Endothelial cell of hepatic sinusoid (primary cell): ENCODE results near the gene MYT1.

ENCODE experiments used
- in situ Hi-C: cut with HindIII; loops from 2 replicates; pipeline ENCODE4 v1.10.0; 2017; ENCODE audit warnings: low sequenced_read_pairs

The MYT1 gene

GRCh38 chr20:64240243-64241015 lies 76.2 kb downstream of the MYT1 start:
- in situ Hi-C loops = no loop called here

GRCh38 chr20:64241061-64241460 lies 76.8 kb downstream of the MYT1 start:
- in situ Hi-C loops = no loop called here

- in situ Hi-C loops = no loop called here
These were observed 77.9 kb downstream of the MYT1 start for GRCh38 chr20:64242003-64242796.

- in situ Hi-C loops = no loop called here
These were observed 78.7 kb downstream of the MYT1 start for GRCh38 chr20:64242797-64243475.

GRCh38 chr20:64244281-64244805 lies 80.1 kb downstream of the MYT1 start:
- in situ Hi-C loops = no loop called here

GRCh38 chr20:64244870-64245603 lies 80.8 kb downstream of the MYT1 start:
- in situ Hi-C loops = no loop called here

GRCh38 chr20:64245746-64246595 lies 81.7 kb downstream of the MYT1 start:
- in situ Hi-C loops = no loop called here

GRCh38 chr20:64246616-64247306 lies 82.5 kb downstream of the MYT1 start:
- in situ Hi-C loops = no loop called here

GRCh38 chr20:64247307-64247618 lies 83.0 kb downstream of the MYT1 start:
- in situ Hi-C loops = no loop called here

- in situ Hi-C loops = no loop called here
These were observed 84.0 kb downstream of the MYT1 start for GRCh38 chr20:64247970-64248841.

- in situ Hi-C loops = no loop called here
These were observed 85.8 kb downstream of the MYT1 start for GRCh38 chr20:64250027-64250426.

- in situ Hi-C loops = no loop called here
These were observed 88.7 kb downstream of the MYT1 start for GRCh38 chr20:64253000-64253383.

GRCh38 chr20:64253443-64253842 lies 89.2 kb downstream of the MYT1 start:
- in situ Hi-C loops = no loop called here

GRCh38 chr20:64254156-64254555 lies 89.9 kb downstream of the MYT1 start:
- in situ Hi-C loops = no loop called here

- in situ Hi-C loops = no loop called here
These were observed 90.5 kb downstream of the MYT1 start for GRCh38 chr20:64254571-64255360.

GRCh38 chr20:64255361-64256281 lies 91.4 kb downstream of the MYT1 start, which contains the start of gene PCMTD2:
PCMTD2 (plus strand) TSS chr20:64255748; CDS start chr20:64259966, 4,218 bp downstream.
- in situ Hi-C loops = no loop called here
